Ishikawa (cell line): ENCODE measurements around the gene SBNO2.

ENCODE experiments used
- CEBPB ChIP-seq: IDR thresholded peaks from 2 replicates; pipeline ENCODE4 v1.6.1; 2012
- CREB1 ChIP-seq: IDR thresholded peaks from 2 replicates; pipeline ENCODE4 v1.6.1; 2012; ENCODE audit warnings: low read depth
- EP300 ChIP-seq: IDR thresholded peaks from 2 replicates; pipeline ENCODE4 v1.6.1; 2012; ENCODE audit warnings: borderline replicate concordance
- FOXM1 ChIP-seq: IDR thresholded peaks from 2 replicates; pipeline ENCODE4 v1.6.1; 2012; ENCODE audit warnings: low read depth, borderline replicate concordance
- MAX ChIP-seq: IDR thresholded peaks from 2 replicates; pipeline ENCODE4 v1.6.1; 2012
- NFIC ChIP-seq: IDR thresholded peaks from 2 replicates; pipeline ENCODE4 v1.6.1; 2012
- RAD21 ChIP-seq: IDR thresholded peaks from 2 replicates; pipeline ENCODE4 v1.6.1; 2012; ENCODE audit warnings: low read depth
- REST ChIP-seq: IDR thresholded peaks from 2 replicates; pipeline ENCODE4 v1.6.1; 2012; ENCODE audit warnings: low read depth, mild to moderate bottlenecking
- TAF1 ChIP-seq: IDR thresholded peaks from 2 replicates; pipeline ENCODE4 v1.6.1; 2012; ENCODE audit warnings: low read depth, mild to moderate bottlenecking
- TCF12 ChIP-seq: IDR thresholded peaks from 2 replicates; pipeline ENCODE4 v1.6.1; 2012; ENCODE audit warnings: low read depth
- TEAD4 ChIP-seq: IDR thresholded peaks from 2 replicates; pipeline ENCODE4 v1.6.1; 2012
- USF1 ChIP-seq: IDR thresholded peaks from 2 replicates; pipeline ENCODE4 v1.6.1; 2012
- YY1 ChIP-seq: IDR thresholded peaks from 2 replicates; pipeline ENCODE4 v1.6.1; 2012; ENCODE audit warnings: low read depth
- ZBTB7A ChIP-seq: IDR thresholded peaks from 2 replicates; pipeline ENCODE4 v1.6.1; 2012; ENCODE audit warnings: low read depth

GRCh38 chr19:1173159-1173844 is 766 bp downstream of the SBNO2 start:
- TF ChIP-seq YY1 (no peak), TAF1 (no peak), ZBTB7A (no peak; the same call in none of the 2 replicates), RAD21 (no peak), MAX (no peak), FOXM1 (no peak), NFIC (no peak), EP300 (no peak), REST (no peak), CREB1 (no peak), CEBPB (no peak), TEAD4 (no peak), TCF12 (no peak), USF1 (no peak)
